Retinal pigment epithelial cell (primary cell): ENCODE results near the gene TBC1D22A.

Experiments used
- DNase-seq: peaks from one replicate; pipeline ENCODE4 v3.0.0-alpha.2; 2010; ENCODE audit warnings: low read depth
- H3K4me3 ChIP-seq: 2 replicates; pipeline ENCODE4 v1.5.1; 2011; ENCODE audit warnings: mild to moderate bottlenecking, low read length, control low read depth, moderate library complexity
- CTCF ChIP-seq: conservative IDR thresholded peaks from 2 replicates; pipeline ENCODE4 v1.5.1; 2011; ENCODE audit warnings: low read depth, low read length, control low read depth, inconsistent platforms

Gene TBC1D22A

DNA sequence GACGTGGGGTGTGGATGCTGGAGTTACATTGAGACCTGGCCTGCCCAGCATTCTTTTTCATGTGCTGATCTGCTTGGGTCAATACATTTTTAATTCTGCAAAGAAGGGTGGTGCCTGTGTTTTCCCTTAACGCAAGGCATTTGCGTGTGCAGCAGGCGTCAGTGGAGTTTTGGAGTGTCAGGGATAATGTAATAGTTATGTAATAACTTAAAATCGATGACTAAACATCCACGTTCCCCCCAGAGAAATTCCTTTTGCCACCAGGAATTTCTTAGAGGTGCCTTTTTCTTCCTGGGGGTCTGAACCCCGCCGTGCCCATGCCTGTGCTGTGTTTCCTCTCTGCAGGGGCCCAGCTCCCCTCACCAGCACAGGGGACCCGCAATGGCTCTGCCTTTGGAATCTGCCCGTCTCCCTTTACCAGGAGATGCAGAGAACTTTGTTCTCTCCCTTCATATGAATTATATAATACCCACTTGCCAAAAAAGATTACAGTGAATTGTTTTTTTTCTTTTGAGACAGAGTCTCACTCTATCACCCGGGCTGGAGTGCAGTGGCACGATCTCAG lies 62.6 kb downstream of the TBC1D22A start:
- TF ChIP-seq CTCF = no peak
- no peak for DNase-seq
- no peak overlapping the region for H3K4me3 ChIP-seq

DNA sequence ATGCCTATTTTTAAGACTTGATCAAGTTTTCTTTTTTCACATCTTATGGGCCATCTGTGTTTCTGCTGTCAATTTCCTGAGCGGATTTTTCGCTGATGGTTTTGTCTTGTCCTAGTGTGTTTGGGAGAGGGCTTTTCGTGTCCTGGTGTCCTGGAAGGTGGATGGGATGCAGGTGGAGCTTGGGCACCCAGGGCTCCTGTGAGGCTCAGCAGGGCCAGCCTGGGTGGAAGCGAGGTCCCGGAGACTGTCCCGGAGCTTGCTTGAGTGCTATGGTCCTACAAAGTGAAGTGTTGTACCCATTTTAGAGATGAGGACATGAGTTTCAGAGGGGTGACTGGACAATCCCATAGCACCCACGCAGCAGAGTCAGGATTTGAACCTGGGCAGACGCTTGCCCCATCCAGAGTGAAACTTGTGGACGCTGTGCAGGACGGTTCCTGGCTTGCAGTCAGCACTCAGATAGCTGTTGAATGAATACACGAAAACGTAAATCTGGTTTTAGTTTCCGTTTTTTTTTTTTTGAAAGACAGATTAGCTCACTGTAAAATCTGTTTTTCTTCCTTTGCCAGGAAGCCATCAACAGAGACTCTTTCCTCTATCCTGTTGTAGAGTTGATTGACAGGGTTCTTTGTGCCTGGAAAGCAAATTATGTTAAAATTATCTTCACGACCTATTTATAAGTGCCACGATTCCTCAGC lies 64.1 kb downstream of the TBC1D22A start:
- no peak overlapping the region for H3K4me3 ChIP-seq
- no peak for DNase-seq
- no peak for TF ChIP-seq CTCF

- DNase-seq = no peak
- H3K4me3 ChIP-seq = no peak overlapping the region
- TF ChIP-seq CTCF = peak; percentile 12
These were observed 64.8 kb downstream of the TBC1D22A start for GRCh38 chr22:46827136-46827780.

DNA sequence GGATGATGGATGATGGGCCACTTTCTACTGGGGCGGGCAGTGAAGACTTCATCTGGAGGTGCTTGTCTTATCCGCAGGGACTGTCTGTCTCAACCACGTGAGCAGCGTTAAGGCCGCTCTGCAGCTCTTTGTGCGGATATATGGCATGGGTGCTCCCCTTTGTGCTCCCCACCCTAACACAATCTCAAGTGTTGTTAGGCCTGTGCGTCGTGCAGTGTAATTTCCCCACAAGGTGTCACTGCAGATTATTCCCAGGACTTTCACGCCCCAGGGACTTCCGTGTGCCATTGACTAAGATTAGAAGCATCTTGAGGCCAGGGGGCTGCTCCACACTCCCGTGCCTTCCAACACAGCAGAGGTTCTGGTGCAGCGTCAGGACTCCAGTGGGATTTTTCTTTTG lies 65.3 kb downstream of the TBC1D22A start:
- no peak overlapping the region for H3K4me3 ChIP-seq
- no peak for DNase-seq
- no peak for TF ChIP-seq CTCF

- no peak for DNase-seq
- no peak for TF ChIP-seq CTCF
- H3K4me3 ChIP-seq = no peak overlapping the region
These were observed 66.0 kb downstream of the TBC1D22A start for GRCh38 chr22:46828323-46828900.

DNA sequence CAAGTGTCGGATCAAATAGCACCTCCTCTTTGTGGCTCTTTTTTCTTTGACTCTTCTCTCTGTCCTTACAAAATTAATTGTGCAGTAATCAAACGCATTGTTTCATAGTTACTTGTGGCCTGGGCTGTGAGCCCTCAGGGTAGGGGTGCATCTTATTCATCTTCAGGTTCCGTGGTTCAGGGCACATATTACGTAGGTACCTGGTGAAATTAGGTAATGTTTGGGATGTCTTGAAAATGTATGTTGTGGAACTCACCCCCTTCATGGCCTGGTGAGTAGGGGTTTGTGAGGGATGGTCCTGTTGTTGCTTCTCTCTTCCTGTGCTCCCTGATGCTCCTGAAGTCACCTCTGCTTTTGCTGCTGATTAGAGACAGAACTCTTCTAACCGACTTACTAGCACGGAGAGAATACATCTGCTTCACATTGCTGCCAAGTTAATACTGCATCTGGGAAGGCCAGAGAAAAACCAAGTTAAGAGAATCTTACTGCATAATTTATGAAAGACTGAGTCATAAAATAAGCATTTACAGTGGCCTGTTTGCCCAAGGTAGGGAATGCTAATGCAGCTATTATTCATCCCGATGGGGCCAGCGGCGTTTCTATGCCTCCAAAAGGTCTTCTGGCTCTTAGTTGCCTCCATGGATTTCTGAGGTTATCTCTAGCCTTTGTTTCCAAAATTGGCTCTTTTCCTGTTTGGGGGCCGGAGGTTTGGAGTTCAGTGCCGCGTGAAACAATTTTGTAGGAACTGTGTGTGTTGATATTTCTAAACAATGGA lies 66.9 kb downstream of the TBC1D22A start:
- DNase-seq = peak; percentile 29
- H3K4me3 ChIP-seq = no peak overlapping the region
- no peak for TF ChIP-seq CTCF
